GM18511 (cell line): ENCODE data around the gene ACACA.

Source experiments
- ATAC-seq: cut with Tn5 transposase; IDR thresholded peaks from one replicate; pipeline ENCODE4 v1.9.1; 2021; ENCODE audit warnings: mild to moderate bottlenecking, moderate library complexity; ENCODE audit not compliant: unreplicated experiment

ACACA gene

DNA sequence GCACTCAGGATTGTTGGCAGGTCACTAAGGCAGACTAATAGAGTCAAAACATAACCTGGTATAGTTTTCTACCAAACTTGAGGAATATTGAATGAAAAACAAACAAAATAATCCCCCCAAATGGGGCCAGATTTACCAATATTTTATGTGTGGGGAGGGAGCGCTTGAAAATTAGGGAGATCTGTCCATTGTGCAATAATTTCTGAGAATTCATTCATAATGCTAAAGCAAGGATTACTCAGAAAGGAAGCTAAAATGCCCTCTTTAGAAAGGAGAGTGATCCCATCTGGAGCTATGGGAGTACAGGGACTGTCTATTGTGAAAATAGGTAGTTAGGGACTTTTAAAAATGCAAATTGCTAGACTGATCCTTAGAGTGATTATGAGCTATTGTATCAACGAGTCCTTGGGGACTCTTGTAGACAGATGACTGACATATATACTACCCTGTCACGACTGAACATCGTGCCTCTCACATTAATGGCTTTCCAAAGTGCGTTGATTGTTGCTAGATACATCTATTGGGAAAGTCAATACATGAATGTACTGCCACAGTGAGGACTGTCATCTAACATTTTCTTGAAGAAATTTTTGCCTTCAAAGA lies 264.2 kb downstream of the ACACA start:
- ATAC-seq = no peak

DNA sequence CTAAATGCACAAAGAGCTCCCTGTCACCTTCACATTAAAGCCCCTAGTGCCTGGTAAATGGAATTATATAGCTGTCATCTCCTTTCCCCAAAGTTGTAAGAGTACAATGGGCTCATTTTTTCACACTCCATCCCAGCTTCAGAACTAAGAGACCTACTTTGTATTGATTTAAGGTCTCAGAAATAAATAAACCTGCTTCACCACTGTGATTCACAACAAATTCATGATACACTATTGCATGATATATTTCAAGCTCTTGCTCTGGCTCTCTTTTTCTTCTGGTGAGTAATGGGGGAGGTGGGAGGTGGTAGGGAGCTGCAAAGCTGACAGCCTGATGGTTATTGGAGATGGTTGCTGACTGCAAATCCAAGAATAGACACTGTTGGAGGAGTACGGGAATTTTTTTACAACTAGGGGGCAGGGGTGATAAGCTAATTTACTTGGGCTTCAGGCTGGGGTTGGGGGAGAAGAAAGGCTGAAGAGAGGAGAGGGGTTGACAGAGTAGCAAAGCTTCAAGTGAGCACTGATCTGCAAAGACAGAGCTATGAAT lies 268.0 kb downstream of the ACACA start:
- no peak for ATAC-seq

DNA sequence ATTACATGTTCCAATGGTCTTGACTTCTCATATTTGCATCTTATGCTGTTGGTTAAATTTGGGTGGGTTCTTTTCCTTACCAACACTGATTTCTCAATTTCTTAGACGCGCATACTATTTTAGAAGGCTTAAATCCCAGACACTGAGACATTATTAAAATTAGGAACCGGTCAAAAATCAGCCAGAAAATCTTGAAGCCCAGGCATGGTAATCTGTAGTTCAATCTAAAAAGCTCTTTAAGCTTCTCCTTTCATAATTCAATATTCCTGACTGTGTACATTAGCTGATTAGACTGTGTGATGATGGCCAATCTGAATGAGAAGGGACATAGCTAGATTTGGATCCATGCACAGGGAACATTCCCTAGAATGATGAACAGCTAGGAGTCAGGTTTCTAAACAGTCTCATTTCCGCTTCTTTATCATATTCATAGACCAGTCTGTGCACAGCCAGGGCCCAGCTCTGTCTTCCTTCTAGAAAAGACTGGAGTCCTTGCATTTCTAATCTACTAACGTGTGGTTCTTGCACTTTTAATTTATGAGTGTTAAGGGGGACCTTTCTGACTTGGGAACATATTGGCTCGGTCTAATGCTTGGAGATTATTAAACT lies 268.6 kb downstream of the ACACA start:
- no peak for ATAC-seq

DNA sequence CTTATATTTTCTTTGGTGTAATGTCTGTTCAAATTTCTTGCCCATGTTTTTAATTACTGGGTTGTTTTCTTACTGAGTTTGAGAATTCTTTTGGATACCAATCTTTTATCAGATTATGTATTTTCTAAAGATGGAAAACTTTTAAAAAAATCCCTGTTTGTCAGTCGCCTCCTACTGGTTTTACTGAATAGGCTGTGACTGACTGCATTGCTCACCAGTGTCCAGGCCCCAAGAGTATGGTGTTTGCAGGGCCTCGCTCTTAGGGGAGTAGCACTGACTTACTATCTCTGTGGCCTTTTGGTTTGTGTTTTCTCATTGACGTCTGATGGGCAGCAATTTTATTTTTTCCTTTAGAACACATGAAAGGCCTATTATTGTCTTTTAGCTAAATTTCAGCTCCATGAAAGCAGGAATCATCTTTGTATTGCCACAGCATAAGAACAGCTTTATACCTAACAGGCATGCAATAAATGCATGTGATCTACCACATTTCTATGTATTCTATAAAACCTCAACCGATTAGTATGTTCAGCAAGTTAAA lies 269.5 kb downstream of the ACACA start:
- ATAC-seq = no peak

DNA sequence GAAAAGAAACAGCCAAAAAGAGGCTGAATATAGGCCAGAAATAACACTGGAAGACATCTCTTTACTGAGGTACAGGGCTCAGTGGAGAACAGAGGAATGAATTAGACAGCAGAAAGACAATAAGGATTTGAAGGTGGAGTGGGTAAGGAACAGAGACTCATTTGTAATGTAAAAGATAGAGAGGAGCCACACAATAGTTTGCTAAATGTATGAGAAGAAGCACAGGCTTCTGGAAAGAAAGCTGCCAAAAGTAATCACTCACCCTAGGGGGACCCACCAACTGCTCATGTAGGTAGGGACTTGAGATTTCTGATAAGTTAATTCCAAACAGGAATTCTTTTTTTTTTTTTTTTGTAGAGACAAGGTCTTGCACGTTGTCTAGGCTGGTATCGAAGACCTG lies 271.1 kb downstream of the ACACA start:
- no peak for ATAC-seq

DNA sequence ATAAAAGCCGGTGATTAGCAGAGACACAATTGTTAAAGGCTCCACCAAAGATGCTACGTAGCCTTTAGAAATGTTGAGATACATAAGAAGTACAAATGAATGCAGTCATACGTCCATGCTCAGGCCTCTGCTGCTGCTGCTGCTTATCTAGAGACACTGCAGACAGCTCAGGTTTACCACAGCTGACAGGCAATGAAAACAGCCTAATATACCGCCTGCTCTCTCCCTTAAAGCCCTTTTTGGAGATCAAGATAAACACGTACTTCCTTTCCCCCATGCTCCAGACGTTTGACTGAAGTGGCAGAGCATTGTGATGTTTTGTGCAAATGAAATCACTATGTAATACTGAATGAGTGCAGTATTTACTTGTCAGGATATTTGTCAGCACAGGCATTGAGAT lies 272.6 kb downstream of the ACACA start:
- no peak for ATAC-seq

DNA sequence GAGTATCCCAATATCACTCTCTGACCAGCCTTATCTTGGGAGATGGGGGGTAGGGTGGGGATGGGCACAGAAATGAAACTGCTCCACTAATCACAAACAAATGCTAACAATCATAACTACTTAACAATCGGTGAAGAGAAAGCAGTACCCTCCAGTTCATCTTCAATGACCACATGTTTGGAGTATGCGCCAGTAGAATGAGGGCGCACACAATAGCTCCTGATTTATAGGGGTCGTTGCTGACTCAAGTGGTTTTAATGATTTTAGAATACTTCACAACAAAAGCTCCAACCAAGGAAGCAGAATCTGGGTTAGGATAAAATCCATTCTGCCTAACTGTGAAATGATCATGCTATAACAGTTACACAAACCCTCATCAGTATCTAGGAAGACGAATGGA lies 273.5 kb downstream of the ACACA start:
- ATAC-seq = no peak

DNA sequence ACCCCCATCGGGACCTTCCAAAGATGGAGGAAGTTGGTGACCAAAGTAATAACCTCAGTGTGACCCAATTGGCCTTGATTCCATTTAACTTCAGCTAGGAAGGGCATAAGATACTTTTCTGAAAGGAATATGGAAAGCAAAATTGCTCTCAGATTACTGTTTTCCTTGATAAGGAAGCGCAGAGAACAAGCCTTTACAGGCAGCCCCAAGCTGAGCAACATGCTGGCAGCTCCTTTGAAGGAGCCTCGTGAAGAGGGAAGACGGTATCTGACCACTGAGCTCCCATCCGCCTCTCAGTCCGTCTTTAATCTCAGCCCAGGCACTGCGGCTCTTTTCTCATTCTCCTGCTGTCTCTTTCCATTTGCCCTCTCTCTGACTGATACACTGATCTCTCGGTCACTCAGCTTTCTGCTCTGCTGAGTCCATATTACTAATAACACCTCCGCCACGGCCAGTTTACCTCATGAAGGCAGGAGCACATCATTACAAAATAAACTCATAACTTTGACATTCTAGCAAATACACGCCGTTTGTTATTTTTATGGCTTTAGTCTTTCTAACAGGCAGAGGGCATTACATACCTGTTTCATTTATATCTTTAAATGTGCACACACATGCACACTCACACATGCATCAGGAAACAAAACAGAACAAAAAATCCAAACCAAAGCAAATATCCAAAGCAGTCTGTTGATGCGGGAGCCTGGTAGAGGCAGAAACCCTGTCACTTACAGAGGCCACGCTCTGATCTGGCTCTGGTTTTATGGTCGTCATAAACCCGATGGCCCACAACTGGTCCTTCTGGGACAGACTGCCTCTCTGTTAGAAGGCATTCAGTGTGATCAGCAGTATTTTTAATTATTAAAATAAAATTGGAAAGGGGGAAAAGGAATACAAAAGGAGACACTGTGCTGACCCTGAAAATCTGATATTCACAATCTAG lies 274.7 kb downstream of the ACACA start:
- no peak for ATAC-seq

DNA sequence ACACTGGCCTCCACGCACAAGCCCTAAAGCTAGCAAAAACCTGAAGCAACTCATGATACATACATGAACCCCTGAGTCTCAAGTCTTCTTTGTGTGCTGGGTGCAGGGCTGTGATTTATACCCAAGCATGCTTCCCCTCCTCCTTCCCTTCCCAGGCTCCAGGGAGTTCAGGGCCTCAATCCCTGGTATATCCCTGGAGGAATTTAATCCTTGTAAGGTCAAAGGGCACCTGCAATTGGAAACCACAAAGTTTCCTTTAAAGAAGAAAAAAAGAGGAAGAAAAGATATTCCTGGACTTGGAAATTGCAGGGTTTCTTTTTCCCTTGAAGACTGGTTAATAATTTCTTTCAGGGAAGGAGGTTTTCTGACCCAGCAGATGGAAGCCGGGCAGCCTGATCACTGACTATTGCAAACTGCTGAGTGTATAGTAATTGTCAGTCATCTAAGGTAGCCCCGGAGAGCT lies 275.6 kb downstream of the ACACA start:
- ATAC-seq = no peak

DNA sequence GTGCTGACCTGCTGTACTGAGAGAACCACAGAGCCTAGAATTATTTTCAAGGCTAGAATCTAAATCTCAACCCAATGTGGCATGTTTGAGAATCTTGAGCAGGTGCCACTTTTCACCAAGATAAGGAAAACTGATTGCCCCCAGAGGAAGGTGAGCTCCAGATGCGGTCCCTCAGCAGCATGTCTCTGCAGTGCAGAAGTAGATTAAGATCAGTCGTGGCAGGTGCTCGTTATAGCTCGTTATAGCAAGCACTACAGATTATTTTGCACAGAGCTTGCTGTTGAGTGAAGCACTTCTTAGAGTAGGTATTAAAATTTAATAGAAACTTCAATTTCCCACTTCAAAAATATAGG lies 281.8 kb downstream of the ACACA start:
- ATAC-seq = no peak

DNA sequence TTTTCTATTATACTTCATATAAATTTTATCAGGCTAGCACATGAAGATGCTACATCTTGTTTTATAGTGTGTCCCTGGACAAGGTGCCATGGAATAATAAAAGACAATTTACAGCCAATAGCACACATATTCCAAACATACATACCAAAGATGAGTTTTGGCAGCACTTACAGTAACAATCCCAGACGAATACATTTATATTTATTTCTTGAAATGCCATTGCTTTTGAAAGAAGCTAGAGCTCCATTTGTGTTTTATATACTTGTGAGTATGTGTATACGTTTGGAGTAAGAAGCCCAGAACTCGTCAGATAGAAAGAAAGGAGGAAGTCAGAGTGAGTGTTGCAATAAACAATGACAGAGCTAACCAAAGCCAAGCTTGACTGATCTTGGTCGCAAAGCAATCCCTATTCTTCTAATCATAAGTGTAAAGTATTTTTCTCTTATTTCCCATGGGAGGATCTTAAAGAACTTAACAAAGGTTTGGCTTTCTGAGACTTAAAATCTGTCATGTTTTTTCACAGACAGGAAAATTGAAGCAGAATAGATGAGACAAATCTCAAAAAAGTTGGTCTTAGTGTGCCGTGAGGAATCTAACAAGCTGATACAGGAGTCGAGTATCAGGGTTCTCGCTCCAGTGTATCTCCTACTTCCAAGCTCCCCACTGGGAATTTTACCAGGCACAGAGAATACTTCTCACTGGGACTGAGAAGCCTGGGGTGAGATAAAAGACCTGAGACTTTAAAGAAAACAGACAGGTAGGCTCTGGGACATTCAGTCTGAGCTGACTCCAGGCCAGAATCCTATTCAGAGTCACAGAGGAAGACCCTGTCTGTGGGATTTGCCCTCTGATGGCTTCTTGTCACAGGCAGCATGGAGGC lies 282.5 kb downstream of the ACACA start:
- ATAC-seq = no peak

DNA sequence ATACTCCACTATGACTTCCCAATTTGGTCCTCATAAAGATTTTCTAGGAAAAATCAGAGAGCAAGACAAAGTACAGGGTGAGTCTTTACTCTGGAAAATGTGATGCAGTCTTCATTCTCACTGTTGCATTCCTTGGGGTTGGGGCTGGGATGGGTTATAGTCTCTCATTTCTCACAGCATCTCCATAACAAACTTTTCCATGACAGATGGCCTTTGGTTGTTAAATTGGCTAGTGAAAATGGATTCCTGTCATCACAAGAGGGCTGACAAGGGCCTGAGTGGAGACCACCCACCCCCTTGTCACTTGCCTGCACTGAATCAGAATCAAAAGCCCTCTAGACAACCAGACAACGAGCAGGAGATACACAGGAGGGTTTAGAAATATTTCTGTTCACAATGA lies 283.2 kb downstream of the ACACA start:
- no peak for ATAC-seq

DNA sequence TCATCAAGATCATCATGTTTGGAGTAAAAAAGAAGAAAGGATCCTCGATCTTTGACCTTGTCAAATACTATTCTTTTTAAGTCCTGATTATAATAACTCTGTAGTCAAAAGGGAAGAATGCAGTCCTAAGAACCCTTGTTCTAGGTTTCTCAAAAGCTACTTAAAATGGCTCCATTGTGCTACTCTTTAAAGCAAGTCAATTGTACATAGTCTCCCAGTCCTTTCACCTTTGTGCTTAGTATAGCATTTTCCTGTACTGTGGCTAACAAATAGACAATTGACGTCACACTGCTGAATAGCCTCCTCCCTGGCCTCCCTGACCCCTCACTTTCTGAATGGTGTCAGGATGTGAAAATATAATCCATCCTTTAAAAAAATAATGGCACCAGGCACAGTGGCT lies 285.0 kb downstream of the ACACA start:
- no peak for ATAC-seq

DNA sequence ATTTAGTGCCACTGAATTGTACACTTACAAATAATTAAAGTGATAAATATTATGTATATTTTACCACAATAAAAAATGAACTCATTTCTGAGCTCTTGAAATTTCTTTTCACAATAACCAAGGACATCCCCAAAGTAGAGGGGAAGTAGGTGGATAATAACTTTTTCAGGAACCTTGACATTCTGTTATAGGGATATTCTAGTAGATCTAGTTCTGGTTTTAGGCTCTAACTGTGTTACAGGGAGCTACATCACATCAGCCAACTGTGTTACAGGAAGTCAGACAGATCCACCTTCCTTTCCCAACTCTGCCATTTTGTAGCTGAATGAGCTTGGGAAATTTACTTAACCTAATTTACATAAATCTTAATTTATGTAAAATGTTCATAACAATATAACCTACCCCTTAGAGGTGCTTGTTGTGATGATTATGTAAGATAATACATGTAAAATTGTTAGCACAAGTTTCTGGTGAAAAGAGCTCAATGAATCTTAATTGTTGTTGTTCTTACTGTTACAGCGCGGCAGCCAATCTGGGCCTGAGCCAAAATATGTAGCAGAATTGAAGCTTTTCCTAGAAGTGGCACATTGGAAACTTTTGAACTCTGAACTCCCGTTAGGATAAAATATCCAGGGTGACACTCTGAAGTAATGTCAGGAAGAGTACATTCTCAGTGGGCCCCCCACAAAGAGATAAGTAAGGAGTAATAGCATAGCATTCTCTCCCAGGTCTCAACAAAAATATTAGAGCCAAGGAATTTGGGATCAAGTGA lies 288.1 kb downstream of the ACACA start:
- ATAC-seq = no peak

DNA sequence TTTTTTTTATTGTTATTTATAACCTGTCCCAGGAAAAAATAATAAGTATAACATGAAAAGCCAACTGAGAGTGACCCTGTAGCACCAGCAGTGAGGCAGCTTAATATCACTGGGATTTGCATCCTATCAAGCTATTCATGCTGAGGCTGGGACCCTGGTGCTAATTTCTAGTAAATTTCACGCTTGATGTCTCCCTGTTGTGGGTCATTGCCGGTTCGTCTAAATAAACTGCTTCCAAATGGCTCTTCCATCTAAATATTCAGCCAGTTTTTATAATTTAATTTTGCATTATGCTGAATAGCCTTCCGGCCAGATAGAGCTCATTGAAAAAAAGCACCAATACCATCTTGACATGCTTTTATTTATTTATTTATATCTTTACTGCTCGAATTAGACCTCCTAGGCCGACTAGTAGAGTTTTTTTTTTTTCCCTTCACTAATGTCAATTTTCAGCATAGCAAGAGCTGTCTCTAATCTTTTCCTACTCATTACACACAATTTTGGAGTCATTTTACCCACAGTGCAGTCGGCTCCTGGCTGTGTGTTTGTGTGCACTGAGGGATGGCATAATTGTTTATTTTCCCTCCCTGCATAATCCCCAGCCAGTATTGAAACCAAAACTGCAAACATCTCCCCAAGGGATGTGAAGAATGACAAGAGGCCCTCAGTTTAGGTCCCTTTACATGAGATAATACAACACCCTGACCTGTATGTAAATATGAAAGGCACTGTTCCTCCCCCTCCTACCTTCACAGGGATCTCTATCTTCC lies 289.1 kb downstream of the ACACA start:
- ATAC-seq = no peak

DNA sequence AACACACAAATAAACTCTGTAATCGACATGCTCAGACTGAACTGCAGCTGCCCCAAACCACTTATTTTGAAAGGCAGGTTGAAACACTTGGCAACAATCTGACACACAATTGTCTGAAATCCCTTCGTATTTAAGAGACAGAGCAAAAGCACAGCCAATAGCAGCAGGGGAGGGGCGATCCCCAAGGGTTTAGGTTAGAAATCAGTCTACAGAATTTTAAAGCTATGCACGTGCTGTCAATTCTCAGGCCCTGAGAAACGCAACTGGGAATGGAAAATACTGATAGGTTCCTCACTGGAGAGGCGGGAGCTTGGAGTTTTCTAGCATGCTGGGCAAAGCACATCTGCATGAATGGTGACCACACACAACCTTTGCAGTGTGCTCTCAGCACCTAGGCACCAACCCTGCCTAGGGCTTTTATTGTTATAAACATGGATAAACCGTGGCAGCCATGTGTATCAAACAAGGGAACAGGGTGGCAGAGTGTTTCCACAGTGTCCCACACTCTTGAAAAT lies 289.9 kb downstream of the ACACA start:
- ATAC-seq = no peak

DNA sequence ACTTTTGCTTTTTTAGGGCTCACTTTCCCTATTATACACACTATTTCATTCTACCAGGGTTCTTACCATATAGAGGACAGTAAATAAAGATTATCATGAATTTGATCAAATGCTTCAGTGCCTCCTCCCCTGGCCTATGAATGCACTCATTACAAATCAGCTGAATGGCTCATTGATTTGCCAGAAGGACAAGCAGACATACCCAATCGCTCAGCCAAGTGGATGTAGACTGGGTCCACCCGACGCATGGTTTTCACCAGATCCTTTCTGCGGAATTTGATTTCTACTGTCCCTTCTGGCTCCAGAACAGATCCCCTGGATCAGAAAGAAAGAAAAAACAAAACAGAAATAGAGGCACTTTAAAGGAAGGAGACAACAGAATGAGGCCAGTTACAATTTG lies 295.3 kb downstream of the ACACA start:
- ATAC-seq = no peak

DNA sequence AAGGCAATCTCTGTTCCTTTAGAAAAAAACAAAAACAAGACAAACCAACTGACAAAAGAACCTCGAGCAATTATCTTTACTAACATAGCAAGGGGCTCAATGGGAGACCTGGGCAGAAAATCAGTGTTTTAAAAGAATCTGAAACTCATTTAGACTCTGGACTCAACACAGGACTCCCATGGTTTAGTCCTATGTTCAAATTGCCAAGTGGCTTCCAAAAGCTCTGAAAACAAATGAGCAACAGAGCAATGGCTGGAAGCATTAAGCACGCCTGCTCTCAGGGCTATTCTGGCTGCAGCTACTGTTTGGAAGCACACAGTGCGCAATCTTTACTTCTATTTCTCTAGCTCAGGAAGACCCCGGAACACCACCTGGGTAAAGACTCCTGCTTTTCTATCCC lies 295.9 kb downstream of the ACACA start:
- ATAC-seq = no peak
